ENCODE measurements around the gene TXNL4A.
A peak's percentile ranks its signal among the peaks of the same experiment; 100 is the strongest.
"Not testable (repeated sequence)": the region's sequence is repeated elsewhere in the genome, so short reads cannot be mapped to it uniquely, and the experiment has no call there.

The TXNL4A gene

GRCh38 chr18:79988451-79989194 lies at the start of gene TXNL4A:
Gene TXNL4A (minus strand): TSS chr18:79988563. CDS start chr18:79988392, 171 bp downstream.
- peak; percentile 78 for DNase-seq (ENCODE audit: low read depth)

GRCh38 chr18:80037300-80037699 lies 48.9 kb upstream of the TXNL4A start:
- DNase-seq (ENCODE audit: low read depth) = no peak

GRCh38 chr18:80035997-80036396 lies 47.6 kb upstream of the TXNL4A start:
- DNase-seq (ENCODE audit: low read depth) = no peak

GRCh38 chr18:80034852-80035406 lies 46.6 kb upstream of the TXNL4A start:
- no peak for DNase-seq (ENCODE audit: low read depth)

GRCh38 chr18:80034068-80034851 lies 45.9 kb upstream of the TXNL4A start, which contains the start of gene RBFA:
Gene RBFA (plus strand): TSS chr18:80034434. CDS start chr18:80034496, 62 bp downstream.
- DNase-seq (ENCODE audit: low read depth) = peak; percentile 98

GRCh38 chr18:80033181-80034067 lies 45.1 kb upstream of the TXNL4A start:
- no peak for DNase-seq (ENCODE audit: low read depth)

GRCh38 chr18:80029690-80030089 lies 41.3 kb upstream of the TXNL4A start:
- no peak for DNase-seq (ENCODE audit: low read depth)

- not testable (repeated sequence) for DNase-seq (ENCODE audit: low read depth)
Observed at GRCh38 chr18:80027719-80028118, 39.4 kb upstream of the TXNL4A start.

GRCh38 chr18:80026363-80026762 lies 38.0 kb upstream of the TXNL4A start:
- no peak for DNase-seq (ENCODE audit: low read depth)

GRCh38 chr18:80023173-80023572 lies 34.8 kb upstream of the TXNL4A start:
- no peak for DNase-seq (ENCODE audit: low read depth)

GRCh38 chr18:80022613-80023012 lies 34.2 kb upstream of the TXNL4A start:
- no peak for DNase-seq (ENCODE audit: low read depth)

- no peak for DNase-seq (ENCODE audit: low read depth)
Observed at GRCh38 chr18:80012714-80013113, 24.4 kb upstream of the TXNL4A start.

GRCh38 chr18:80011496-80012137 lies 23.3 kb upstream of the TXNL4A start:
- not testable (repeated sequence) for DNase-seq (ENCODE audit: low read depth)

- DNase-seq (ENCODE audit: low read depth) = no peak
Observed at GRCh38 chr18:80010551-80010906, 22.2 kb upstream of the TXNL4A start.

- no peak for DNase-seq (ENCODE audit: low read depth)
Observed at GRCh38 chr18:80009661-80010550, 21.5 kb upstream of the TXNL4A start.

GRCh38 chr18:80006724-80007123 lies 18.4 kb upstream of the TXNL4A start:
- no peak for DNase-seq (ENCODE audit: low read depth)

GRCh38 chr18:80004600-80005342 lies 16.4 kb upstream of the TXNL4A start:
- DNase-seq (ENCODE audit: low read depth) = no peak

GRCh38 chr18:80002468-80002867 lies 14.1 kb upstream of the TXNL4A start:
- no peak for DNase-seq (ENCODE audit: low read depth)

GRCh38 chr18:80000877-80001276 lies 12.5 kb upstream of the TXNL4A start:
- DNase-seq (ENCODE audit: low read depth) = no peak

- DNase-seq (ENCODE audit: low read depth) = not testable (repeated sequence)
Observed at GRCh38 chr18:79999701-80000100, 11.3 kb upstream of the TXNL4A start.

Measured in activated T-helper 1 cell treated with Interleukin-2 at 50 U/mL for 16 hours (primary cell).